HEK293 (cell line): Measurements from ENCODE around the gene CTCF.
A peak's percentile ranks its signal among the peaks of the same experiment; 100 is the strongest.

Source experiments
- CTCF ChIA-PET: fragments of 350-600 bp; formaldehyde crosslinking; extraction: SDS; loops from one replicate; lab custom pipeline; 2021; ENCODE audit warnings: antibody characterized with exemption; lab: Yijun Ruan, JAX
- POLR2A ChIA-PET: fragments of 300-600 bp; formaldehyde crosslinking; extraction: SDS; loops from one replicate; lab custom pipeline; 2020; ENCODE audit warnings: antibody characterized with exemption, inconsistent platforms; lab: Yijun Ruan, JAX
- H3K27ac ChIP-seq: fragments of 200-500 bp; sonication (Bioruptor generic); 2 replicates; pipeline ENCODE4 v1.5.1; 2014; ENCODE audit warnings: low read depth, low read length, control low read depth, inconsistent platforms; ENCODE audit errors: extremely low read depth
- H3K36me3 ChIP-seq, 2 experiments: fragments of 200-500 bp in 1 of 2; sonication (Bioruptor generic) in 1 of 2; 1 replicate in 1 of 2; 2 replicates in 1 of 2; pipeline ENCODE4 v1.5.1; 2014 to 2017; ENCODE audit warnings: inconsistent platforms in 2 of 2, low read length in 2 of 2; ENCODE audit not compliant: control insufficient read depth in 2 of 2, insufficient read depth in 1 of 2
- H3K4me1 ChIP-seq: fragments of 200-500 bp; sonication (Bioruptor generic); 2 replicates; pipeline ENCODE4 v1.5.1; 2014; ENCODE audit warnings: mild to moderate bottlenecking, low read length, inconsistent platforms; ENCODE audit not compliant: control insufficient read depth, insufficient read depth
- H3K4me3 ChIP-seq: 2 replicates; pipeline ENCODE4 v1.5.1; 2011; ENCODE audit warnings: low read depth, mild to moderate bottlenecking, control low read depth, low read length, moderate library complexity
- H3K9me3 ChIP-seq: fragments of 200-500 bp; sonication (Bioruptor generic); 2 replicates; pipeline ENCODE4 v1.5.1; 2014; ENCODE audit warnings: low read depth, low read length, inconsistent platforms; ENCODE audit not compliant: control insufficient read depth, insufficient read depth
- BCL11B ChIP-seq: fragments of 450-650 bp; formaldehyde crosslinking; IDR thresholded peaks from 2 replicates; pipeline ENCODE4 v1.5.1; 2016; ENCODE audit warnings: low read depth, missing biosample characterization, missing genetic modification characterization
- KLF1 ChIP-seq: fragments of 450-650 bp; formaldehyde crosslinking; IDR thresholded peaks from 2 replicates; pipeline ENCODE4 v1.5.1; 2016; ENCODE audit warnings: missing biosample characterization, missing genetic modification characterization
- KLF8 ChIP-seq: fragments of 450-650 bp; formaldehyde crosslinking; IDR thresholded peaks from 2 replicates; pipeline ENCODE4 v1.5.1; 2016; ENCODE audit warnings: missing biosample characterization, missing genetic modification characterization
- KLF9 ChIP-seq: fragments of 450-650 bp; formaldehyde crosslinking; IDR thresholded peaks from 2 replicates; pipeline ENCODE4 v1.5.1; 2016; ENCODE audit warnings: missing biosample characterization, missing genetic modification characterization, low read depth
- PRDM2 ChIP-seq: fragments of 450-650 bp; formaldehyde crosslinking; IDR thresholded peaks from 2 replicates; pipeline ENCODE4 v1.5.1; 2016; ENCODE audit warnings: missing biosample characterization, missing genetic modification characterization, borderline replicate concordance
- SP3 ChIP-seq: fragments of 450-650 bp; formaldehyde crosslinking; IDR thresholded peaks from 2 replicates; pipeline ENCODE4 v1.5.1; 2016; ENCODE audit warnings: missing biosample characterization, missing genetic modification characterization
- ZBTB20 ChIP-seq: fragments of 450-650 bp; formaldehyde crosslinking; IDR thresholded peaks from 2 replicates; pipeline ENCODE4 v1.5.1; 2016; ENCODE audit warnings: missing biosample characterization, missing genetic modification characterization
- ZBTB48 ChIP-seq: fragments of 450-650 bp; formaldehyde crosslinking; IDR thresholded peaks from 2 replicates; pipeline ENCODE4 v1.5.1; 2016; ENCODE audit warnings: missing biosample characterization, missing genetic modification characterization
- ZFHX2 ChIP-seq: fragments of 450-650 bp; formaldehyde crosslinking; conservative IDR thresholded peaks from 2 replicates; pipeline ENCODE4 v1.5.1; 2016; ENCODE audit warnings: missing biosample characterization, missing genetic modification characterization
- ZIC2 ChIP-seq: fragments of 450-650 bp; formaldehyde crosslinking; IDR thresholded peaks from 2 replicates; pipeline ENCODE4 v1.5.1; 2016; ENCODE audit warnings: missing biosample characterization, missing genetic modification characterization
- ZNF146 ChIP-seq: fragments of 450-650 bp; formaldehyde crosslinking; IDR thresholded peaks from 2 replicates; pipeline ENCODE4 v1.5.1; 2016; ENCODE audit warnings: missing biosample characterization, missing genetic modification characterization
- ZNF16 ChIP-seq: fragments of 450-650 bp; formaldehyde crosslinking; IDR thresholded peaks from 2 replicates; pipeline ENCODE4 v1.5.1; 2016; ENCODE audit warnings: low read depth, missing biosample characterization, missing genetic modification characterization
- ZNF175 ChIP-seq: fragments of 450-650 bp; formaldehyde crosslinking; IDR thresholded peaks from 2 replicates; pipeline ENCODE4 v1.5.1; 2016; ENCODE audit warnings: missing biosample characterization, missing genetic modification characterization
- ZNF302 ChIP-seq: fragments of 450-650 bp; formaldehyde crosslinking; IDR thresholded peaks from 2 replicates; pipeline ENCODE4 v1.5.1; 2016; ENCODE audit warnings: missing biosample characterization, missing genetic modification characterization, low read depth
- ZNF549 ChIP-seq: fragments of 450-650 bp; IDR thresholded peaks from 2 replicates; pipeline ENCODE4 v1.5.1; 2018; ENCODE audit warnings: missing biosample characterization, missing genetic modification characterization, mild to moderate bottlenecking, inconsistent platforms, moderate library complexity
- ZNF560 ChIP-seq: fragments of 450-650 bp; formaldehyde crosslinking; IDR thresholded peaks from 2 replicates; pipeline ENCODE4 v1.5.1; 2017; ENCODE audit warnings: missing biosample characterization, missing genetic modification characterization, borderline replicate concordance
- ZSCAN16 ChIP-seq: fragments of 450-650 bp; formaldehyde crosslinking; IDR thresholded peaks from 2 replicates; pipeline ENCODE4 v1.5.1; 2016; ENCODE audit warnings: missing biosample characterization, missing genetic modification characterization
- ZSCAN23 ChIP-seq: fragments of 450-650 bp; formaldehyde crosslinking; IDR thresholded peaks from 2 replicates; pipeline ENCODE4 v1.5.1; 2016; ENCODE audit warnings: missing biosample characterization, missing genetic modification characterization
- TF ChIP-seq, protein P1 (sequence below): fragments of 450-650 bp; formaldehyde crosslinking; conservative IDR thresholded peaks from 2 replicates; pipeline ENCODE4 v1.5.1; 2016; ENCODE audit warnings: low read depth, missing biosample characterization, missing genetic modification characterization
- TF ChIP-seq, protein P2 (sequence below): fragments of 450-650 bp; formaldehyde crosslinking; IDR thresholded peaks from 2 replicates; pipeline ENCODE4 v1.5.1; 2016; ENCODE audit warnings: missing biosample characterization, missing genetic modification characterization

The CTCF gene

DNA sequence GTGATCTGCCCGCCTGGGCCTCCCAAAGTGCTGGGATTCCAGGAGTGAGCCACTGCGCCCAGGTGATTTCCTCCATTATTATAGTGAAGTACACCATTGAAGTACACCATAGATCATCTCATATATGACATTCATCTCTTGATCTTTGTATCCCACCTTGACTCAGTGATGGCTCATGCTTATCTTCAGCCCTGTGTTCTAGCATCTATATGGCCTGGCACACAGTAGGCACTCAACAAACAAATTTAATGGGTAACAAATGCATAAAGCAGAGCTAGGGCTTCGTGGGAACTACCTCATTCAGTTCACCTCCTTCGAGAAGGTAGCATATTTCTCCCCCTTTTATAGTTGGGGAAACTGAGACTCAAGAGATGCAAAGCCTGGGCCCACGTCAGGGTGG, 103.3 kb downstream of the CTCF start:
- ChIA-PET CTCF (interaction anchor here (1.3 kb wide), 2 partner anchors 98 to 145 kb away, joined by 3 to 6 read pairs; no protein-coding TSS in a partner anchor), POLR2A (interaction anchor here (1.5 kb wide), 1 partner anchor 144 kb away, joined by 4 read pairs; no protein-coding TSS in a partner anchor)
- Histone ChIP-seq H3K4me3 (peak overlapping the region; percentile 57), H3K4me1 (no peaks in the 10 kb centered on the region), H3K9me3 (no peaks in the 10 kb centered on the region), H3K36me3 (peaks cover 0 to 37% of the 10 kb centered on the region in 2 experiments; a peak in 1 of 3 replicates)
- no peak for TF ChIP-seq ZNF549
- TF ChIP-seq ZNF302: no peak
- TF ChIP-seq, all 188 proteins: peak for 0
- H3K27ac ChIP-seq: peak overlapping the region; percentile 43; the same call in 1 of the 2 replicates

- CTCF ChIA-PET: interaction anchor here (0.9 to 3.0 kb wide), 3 partner anchors 99 to 165 kb away, joined by 3 to 19 read pairs (median 3); no protein-coding TSS in a partner anchor
- Histone ChIP-seq H3K36me3 (peaks cover 0 to 37% of the 10 kb centered on the region in 2 experiments; a peak in 1 of 3 replicates), H3K4me1 (no peaks in the 10 kb centered on the region), H3K9me3 (no peaks in the 10 kb centered on the region), H3K4me3 (peak overlapping the region; percentile 57), H3K27ac (peak overlapping the region; percentile 43; the same call in 1 of the 2 replicates)
- POLR2A ChIA-PET: interaction anchor here (0.5 to 1.5 kb wide), 2 partner anchors 145 to 378 kb away, joined by 4 read pairs; no protein-coding TSS in a partner anchor
- no peak for TF ChIP-seq ZFHX2 (tag by site-specific recombination)
- TF ChIP-seq ZSCAN23 (tag by site-specific recombination): no peak
- no peak for TF ChIP-seq ZNF146
- TF ChIP-seq, protein P1, sequence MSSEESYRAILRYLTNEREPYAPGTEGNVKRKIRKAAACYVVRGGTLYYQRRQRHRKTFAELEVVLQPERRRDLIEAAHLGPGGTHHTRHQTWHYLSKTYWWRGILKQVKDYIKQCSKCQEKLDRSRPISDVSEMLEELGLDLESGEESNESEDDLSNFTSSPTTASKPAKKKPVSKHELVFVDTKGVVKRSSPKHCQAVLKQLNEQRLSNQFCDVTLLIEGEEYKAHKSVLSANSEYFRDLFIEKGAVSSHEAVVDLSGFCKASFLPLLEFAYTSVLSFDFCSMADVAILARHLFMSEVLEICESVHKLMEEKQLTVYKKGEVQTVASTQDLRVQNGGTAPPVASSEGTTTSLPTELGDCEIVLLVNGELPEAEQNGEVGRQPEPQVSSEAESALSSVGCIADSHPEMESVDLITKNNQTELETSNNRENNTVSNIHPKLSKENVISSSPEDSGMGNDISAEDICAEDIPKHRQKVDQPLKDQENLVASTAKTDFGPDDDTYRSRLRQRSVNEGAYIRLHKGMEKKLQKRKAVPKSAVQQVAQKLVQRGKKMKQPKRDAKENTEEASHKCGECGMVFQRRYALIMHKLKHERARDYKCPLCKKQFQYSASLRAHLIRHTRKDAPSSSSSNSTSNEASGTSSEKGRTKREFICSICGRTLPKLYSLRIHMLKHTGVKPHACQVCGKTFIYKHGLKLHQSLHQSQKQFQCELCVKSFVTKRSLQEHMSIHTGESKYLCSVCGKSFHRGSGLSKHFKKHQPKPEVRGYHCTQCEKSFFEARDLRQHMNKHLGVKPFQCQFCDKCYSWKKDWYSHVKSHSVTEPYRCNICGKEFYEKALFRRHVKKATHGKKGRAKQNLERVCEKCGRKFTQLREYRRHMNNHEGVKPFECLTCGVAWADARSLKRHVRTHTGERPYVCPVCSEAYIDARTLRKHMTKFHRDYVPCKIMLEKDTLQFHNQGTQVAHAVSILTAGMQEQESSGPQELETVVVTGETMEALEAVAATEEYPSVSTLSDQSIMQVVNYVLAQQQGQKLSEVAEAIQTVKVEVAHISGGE (tag by site-specific recombination): no peak
- TF ChIP-seq ZSCAN16: no peak
- TF ChIP-seq SP3 (tag by site-specific recombination): peak; percentile 39
- TF ChIP-seq ZNF16 (tag by site-specific recombination): no peak
- peak; percentile 89; the same call in 1 of the 2 replicates for TF ChIP-seq ZBTB20 (tag by site-specific recombination)
- no peak for TF ChIP-seq KLF9 (tag by site-specific recombination)
- peak; percentile 12; the same call in 1 of the 2 replicates for TF ChIP-seq KLF1
- TF ChIP-seq PRDM2 (tag by site-specific recombination): no peak
- TF ChIP-seq ZBTB48 (tag by site-specific recombination): peak; percentile 45; the same call in 1 of the 2 replicates
- TF ChIP-seq BCL11B (tag by site-specific recombination): peak; percentile 29; the same call in 1 of the 2 replicates
- TF ChIP-seq ZNF560 (tag by site-specific recombination): no peak
- TF ChIP-seq ZNF175 (tag by site-specific recombination): no peak
- TF ChIP-seq ZIC2 (tag by site-specific recombination): no peak
- TF ChIP-seq KLF8 (tag by site-specific recombination): no peak; the same call in 1 of the 2 replicates
- TF ChIP-seq, protein P2, sequence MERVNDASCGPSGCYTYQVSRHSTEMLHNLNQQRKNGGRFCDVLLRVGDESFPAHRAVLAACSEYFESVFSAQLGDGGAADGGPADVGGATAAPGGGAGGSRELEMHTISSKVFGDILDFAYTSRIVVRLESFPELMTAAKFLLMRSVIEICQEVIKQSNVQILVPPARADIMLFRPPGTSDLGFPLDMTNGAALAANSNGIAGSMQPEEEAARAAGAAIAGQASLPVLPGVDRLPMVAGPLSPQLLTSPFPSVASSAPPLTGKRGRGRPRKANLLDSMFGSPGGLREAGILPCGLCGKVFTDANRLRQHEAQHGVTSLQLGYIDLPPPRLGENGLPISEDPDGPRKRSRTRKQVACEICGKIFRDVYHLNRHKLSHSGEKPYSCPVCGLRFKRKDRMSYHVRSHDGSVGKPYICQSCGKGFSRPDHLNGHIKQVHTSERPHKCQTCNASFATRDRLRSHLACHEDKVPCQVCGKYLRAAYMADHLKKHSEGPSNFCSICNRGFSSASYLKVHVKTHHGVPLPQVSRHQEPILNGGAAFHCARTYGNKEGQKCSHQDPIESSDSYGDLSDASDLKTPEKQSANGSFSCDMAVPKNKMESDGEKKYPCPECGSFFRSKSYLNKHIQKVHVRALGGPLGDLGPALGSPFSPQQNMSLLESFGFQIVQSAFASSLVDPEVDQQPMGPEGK (tag by site-specific recombination): peak; percentile 17; the same call in 1 of the 2 replicates
Measured at GRCh38 chr16:67666032-67666551, 103.8 kb downstream of the CTCF start.
